VCaP (cell line): ENCODE results near the gene ELMO1.

Source experiments
- H3K27ac ChIP-seq: fragments of 450-650 bp; 2 replicates; pipeline ENCODE4 v1.5.1; 2017
- TF ChIP-seq, protein P1 (sequence below): fragments of 450-650 bp; conservative IDR thresholded peaks from 2 replicates; pipeline ENCODE4 v1.5.1; 2017; ENCODE audit warnings: mild to moderate bottlenecking, moderate library complexity

Gene ELMO1

DNA sequence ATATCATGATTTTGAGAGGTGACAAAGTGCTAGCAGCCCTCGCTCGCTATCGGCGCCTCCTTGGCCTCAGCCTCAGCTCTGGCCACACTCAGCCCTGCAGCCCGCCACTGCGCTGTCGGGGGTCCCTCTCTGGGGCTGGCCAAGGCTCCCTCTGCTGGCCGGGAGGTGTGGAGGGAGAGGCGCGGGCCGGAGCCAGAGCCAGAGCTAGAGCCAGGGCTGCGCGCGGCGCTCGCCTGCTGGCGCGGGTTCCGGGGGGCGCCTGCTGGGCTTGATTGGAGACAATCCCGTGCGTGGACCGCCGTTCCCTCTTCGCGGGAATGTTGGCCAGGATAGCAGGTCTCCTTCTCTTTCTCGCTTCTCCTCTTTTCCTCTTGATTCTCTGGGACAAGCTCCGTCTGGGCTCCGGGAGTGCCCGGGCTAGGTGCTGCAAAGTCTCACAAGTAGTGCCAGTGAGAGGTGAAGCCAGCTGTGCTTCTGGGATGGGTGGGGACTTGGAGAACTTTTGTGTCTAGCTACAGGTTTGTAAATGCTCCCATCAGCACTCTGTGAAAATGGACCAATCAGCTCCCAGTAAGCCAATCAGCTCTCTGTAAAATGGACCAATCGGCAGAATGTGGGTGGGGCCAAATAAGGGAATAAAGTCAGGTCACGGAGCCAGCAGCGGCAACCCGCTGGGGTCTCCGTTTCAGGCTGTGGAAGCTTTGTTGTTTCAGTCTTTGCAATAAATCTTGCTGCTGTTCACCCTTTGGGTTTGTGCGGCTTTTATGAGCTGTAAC lies 43.4 kb upstream of the ELMO1 start:
- no peak overlapping the region for H3K27ac ChIP-seq
- TF ChIP-seq, protein P1, sequence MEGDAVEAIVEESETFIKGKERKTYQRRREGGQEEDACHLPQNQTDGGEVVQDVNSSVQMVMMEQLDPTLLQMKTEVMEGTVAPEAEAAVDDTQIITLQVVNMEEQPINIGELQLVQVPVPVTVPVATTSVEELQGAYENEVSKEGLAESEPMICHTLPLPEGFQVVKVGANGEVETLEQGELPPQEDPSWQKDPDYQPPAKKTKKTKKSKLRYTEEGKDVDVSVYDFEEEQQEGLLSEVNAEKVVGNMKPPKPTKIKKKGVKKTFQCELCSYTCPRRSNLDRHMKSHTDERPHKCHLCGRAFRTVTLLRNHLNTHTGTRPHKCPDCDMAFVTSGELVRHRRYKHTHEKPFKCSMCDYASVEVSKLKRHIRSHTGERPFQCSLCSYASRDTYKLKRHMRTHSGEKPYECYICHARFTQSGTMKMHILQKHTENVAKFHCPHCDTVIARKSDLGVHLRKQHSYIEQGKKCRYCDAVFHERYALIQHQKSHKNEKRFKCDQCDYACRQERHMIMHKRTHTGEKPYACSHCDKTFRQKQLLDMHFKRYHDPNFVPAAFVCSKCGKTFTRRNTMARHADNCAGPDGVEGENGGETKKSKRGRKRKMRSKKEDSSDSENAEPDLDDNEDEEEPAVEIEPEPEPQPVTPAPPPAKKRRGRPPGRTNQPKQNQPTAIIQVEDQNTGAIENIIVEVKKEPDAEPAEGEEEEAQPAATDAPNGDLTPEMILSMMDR, result no peak; the same call in 1 of the 2 replicates

DNA sequence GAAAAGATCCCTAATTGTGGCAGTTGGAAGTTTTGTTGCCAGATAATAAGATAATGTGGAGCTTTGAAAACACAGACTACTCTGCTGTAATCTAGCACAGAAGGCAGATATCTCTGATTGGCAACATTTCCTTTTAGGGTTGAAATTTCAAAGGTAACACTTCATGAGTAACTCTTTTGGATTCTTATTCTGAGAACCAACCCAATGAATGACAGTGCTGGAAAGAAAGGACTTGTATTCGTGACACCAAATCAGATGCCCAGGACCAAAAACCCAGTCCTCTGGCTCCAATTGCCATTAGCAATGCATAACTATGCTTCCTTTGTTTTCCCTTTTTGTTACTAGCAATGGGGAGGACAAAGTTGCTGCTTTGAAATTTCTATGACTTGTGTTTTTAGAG lies 41.0 kb upstream of the ELMO1 start:
- no peak overlapping the region for H3K27ac ChIP-seq

DNA sequence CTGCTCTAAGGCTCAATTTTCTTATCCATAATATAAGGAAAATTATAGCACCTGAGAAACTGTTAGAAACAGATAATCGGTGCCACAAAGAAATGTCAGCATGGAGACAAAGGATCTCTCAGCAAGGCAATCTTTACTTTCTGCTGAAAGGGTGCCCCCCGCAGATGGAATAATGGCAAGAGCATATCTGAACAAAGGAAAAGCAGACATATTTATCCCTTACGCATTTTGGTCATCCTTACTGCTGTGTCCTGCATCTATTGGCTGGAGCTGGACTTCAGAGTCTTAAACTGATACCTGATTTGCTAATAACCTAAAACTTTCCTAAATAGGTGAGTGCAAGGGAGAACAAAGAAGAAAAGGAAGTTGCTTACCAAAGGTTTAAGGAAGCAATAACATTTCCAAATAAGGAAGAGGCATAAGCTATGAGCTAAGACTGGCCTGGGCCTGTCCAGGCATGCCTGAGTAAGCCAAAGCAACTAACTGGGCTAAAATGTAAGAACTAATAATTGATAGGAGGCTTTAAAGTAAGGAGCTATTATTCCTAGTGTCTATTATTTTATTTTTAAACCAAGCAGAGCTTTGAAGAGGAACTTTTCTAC lies 39.6 kb upstream of the ELMO1 start:
- no peak overlapping the region for H3K27ac ChIP-seq
- TF ChIP-seq, protein P1, result no peak

More for the DNA sequence above, 41.0 kb upstream of the ELMO1 start:
- TF ChIP-seq, protein P1, result no peak

DNA sequence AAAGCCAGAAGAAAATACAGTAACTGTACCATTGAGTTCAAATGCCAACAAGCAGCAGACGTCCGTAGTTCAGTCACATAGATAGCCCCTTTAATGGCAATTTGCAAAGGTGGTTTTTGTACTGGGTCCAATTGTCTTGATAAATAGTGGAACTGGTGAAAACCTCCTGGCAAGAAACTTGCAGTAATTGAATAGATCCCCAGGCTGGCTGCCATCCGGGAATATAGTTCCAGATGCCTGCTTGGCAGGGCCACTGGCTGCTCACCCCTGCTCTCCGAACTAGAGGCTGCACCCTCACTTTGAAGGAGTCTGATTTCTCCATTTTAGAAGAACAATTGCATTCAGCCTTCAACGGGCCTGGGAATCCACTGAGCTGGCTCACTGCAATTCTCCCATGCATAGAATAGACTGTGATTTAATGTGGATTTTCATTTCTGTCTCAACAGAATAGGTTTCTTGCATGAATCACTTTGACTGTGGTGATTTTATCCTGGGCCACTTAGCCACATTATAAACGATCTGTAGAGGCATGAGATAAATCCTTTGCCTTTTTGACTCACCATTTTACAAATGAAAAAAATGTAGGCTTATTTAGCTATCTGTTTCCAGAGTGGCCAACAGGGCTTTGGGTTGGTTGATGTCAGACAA lies 35.9 kb upstream of the ELMO1 start:
- no peak overlapping the region for H3K27ac ChIP-seq
- TF ChIP-seq, protein P1, result no peak

DNA sequence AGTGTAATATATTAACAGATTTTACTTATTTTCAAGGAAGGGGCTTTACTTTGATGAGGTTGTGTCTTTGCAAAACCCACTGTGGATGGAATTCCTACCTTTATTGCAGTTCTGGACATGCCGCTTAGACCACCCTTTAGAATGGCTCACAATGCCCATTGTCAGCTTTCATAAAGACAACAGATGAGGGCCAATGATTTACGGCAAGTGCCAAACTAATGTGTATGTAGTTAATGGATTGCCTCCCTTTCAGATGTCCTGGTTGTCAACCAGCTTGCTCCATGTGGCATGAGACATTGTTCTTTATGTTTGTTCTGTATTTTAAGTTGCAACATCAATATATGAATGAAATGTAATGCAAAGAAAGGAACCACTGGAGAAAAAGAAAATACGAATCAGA lies 35.0 kb upstream of the ELMO1 start:
- H3K27ac ChIP-seq, result no peak overlapping the region
- TF ChIP-seq, protein P1, result no peak

DNA sequence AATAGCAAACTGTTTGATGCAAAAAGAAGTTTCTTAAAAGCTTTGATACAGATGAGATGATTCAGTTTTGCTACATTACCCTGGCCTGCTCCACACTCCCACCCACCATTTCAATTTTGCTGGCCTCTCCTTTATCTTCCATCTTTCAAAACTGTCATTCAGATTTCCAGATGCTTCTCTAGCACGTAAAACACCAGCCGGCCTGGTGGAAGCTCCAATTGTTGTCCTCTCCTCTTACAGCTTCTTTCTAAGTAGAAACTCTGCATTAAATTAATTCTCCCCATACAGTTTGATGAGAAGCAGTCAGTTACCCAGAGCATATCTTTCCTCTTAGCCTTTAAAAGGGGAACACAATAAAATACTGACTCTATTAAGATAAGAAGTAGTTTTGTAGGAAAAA lies 34.3 kb upstream of the ELMO1 start:
- no peak overlapping the region for H3K27ac ChIP-seq
- TF ChIP-seq, protein P1, result no peak

DNA sequence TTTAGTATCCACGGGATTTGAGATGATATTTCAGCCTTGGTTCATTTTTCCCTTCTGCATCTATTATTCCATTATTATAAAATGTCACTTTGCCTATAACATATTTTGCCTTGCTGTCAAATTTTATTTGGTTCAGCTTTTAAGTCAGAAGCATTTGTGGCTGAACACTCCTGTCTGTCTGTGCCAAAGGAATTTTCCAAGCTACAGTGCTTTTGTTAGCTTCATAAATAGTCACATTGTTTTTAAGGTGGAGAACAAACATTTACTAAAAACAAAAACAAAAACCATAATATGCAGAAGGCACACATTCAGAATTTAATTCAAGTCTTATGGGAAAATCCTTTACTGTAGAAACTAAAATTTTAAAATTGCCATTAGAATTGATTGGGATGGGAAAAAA lies 33.8 kb upstream of the ELMO1 start:
- TF ChIP-seq, protein P1, result no peak

More for the DNA sequence above, 33.8 kb upstream of the ELMO1 start:
- no peak overlapping the region for H3K27ac ChIP-seq
